NCI-H446 treated with DMSO at 0.1 percent for 48 hours (cell line): ENCODE measurements around the gene ZFX.

Experiments
- DNase-seq: peaks from one replicate; lab custom pipeline; 2025; lab: John Stamatoyannopoulos, UW

Gene ZFX

GRCh38 chrX:24202465-24203031 is 53.0 kb downstream of the ZFX start:
- no peak for DNase-seq

- no peak for DNase-seq
These were observed 53.7 kb downstream of the ZFX start for GRCh38 chrX:24203072-24203808.

GRCh38 chrX:24204331-24204730 is 54.8 kb downstream of the ZFX start:
- no peak for DNase-seq

GRCh38 chrX:24204958-24205357 is 55.4 kb downstream of the ZFX start:
- no peak for DNase-seq

GRCh38 chrX:24207826-24208225 is 58.3 kb downstream of the ZFX start:
- DNase-seq = no peak

GRCh38 chrX:24208496-24209240 is 59.1 kb downstream of the ZFX start:
- DNase-seq = no peak

GRCh38 chrX:24210190-24210589 is 60.7 kb downstream of the ZFX start:
- DNase-seq = no peak

- DNase-seq = no peak
These were observed 65.0 kb downstream of the ZFX start for GRCh38 chrX:24214568-24214967.

GRCh38 chrX:24215272-24215671 is 65.7 kb downstream of the ZFX start:
- DNase-seq = no peak

- no peak for DNase-seq
These were observed 66.5 kb downstream of the ZFX start for GRCh38 chrX:24216037-24216436.

GRCh38 chrX:24216827-24217226 is 67.3 kb downstream of the ZFX start:
- DNase-seq = no peak

- no peak for DNase-seq
These were observed 69.8 kb downstream of the ZFX start for GRCh38 chrX:24219320-24219719.

- no peak for DNase-seq
These were observed 72.3 kb downstream of the ZFX start for GRCh38 chrX:24221872-24222271.

- no peak for DNase-seq
These were observed 75.7 kb downstream of the ZFX start for GRCh38 chrX:24225265-24225664.

- DNase-seq = no peak
These were observed 76.6 kb downstream of the ZFX start for GRCh38 chrX:24226176-24226575.

- no peak for DNase-seq
These were observed 79.1 kb downstream of the ZFX start for GRCh38 chrX:24228596-24228995.

GRCh38 chrX:24229400-24229879 is 79.9 kb downstream of the ZFX start:
- no peak for DNase-seq

GRCh38 chrX:24229976-24230375 is 80.4 kb downstream of the ZFX start:
- no peak for DNase-seq

GRCh38 chrX:24231131-24231540 is 81.6 kb downstream of the ZFX start:
- no peak for DNase-seq

- no peak for DNase-seq
These were observed 82.2 kb downstream of the ZFX start for GRCh38 chrX:24231641-24232179.

- no peak for DNase-seq
These were observed 83.3 kb downstream of the ZFX start for GRCh38 chrX:24232796-24233195.

- DNase-seq = no peak
These were observed 85.7 kb downstream of the ZFX start for GRCh38 chrX:24235084-24235710.
